ENCODE measurements around the gene ANKRD11.

- TF ChIP-seq POLR2AphosphoS5 (IDR thresholded peaks at IDR 0.05; ENCODE audit: low read depth, low read length) (no peak), CTCF (IDR thresholded peaks at IDR 0.05) (no peak), REST (IDR thresholded peaks at IDR 0.05; ENCODE audit: insufficient read depth in 1 of 2, low read depth in 2 of 2, low read length in 1 of 2) (no peak), TCF7L2 (IDR thresholded peaks at IDR 0.05; ENCODE audit: low read depth, low read length) (no peak), SIN3A (IDR thresholded peaks at IDR 0.05; ENCODE audit: borderline replicate concordance, insufficient read depth, low read depth, low read length) (no peak)
These were observed 242.0 kb downstream of the ANKRD11 start for GRCh38 chr16:89248196-89248982.

All from Panc1 (cell line).